OCI-LY1 (cell line): Measurements from ENCODE around the gene DOK5.

Experiments
- H2AFZ ChIP-seq: fragments of 200-600 bp; sonication (generic), shearing (Covaris generic); 2 replicates; pipeline ENCODE4 v1.6.0; 2014; ENCODE audit warnings: antibody characterized with exemption, mild to moderate bottlenecking, low read length
- H3F3A ChIP-seq: fragments of 200-600 bp; sonication (generic), shearing (Covaris generic); 2 replicates; pipeline ENCODE4 v1.6.0; 2014; ENCODE audit warnings: mild to moderate bottlenecking, antibody characterized with exemption, low read length, moderate library complexity; ENCODE audit not compliant: insufficient read depth
- H3K27ac ChIP-seq: fragments of 200-600 bp; sonication (generic); 2 replicates; pipeline ENCODE4 v1.5.1; 2014; ENCODE audit warnings: low read length, mixed run types, mild to moderate bottlenecking, low read depth; ENCODE audit not compliant: poor library complexity, severe bottlenecking
- H3K27me3 ChIP-seq: fragments of 200-600 bp; sonication (generic); 2 replicates; pipeline ENCODE4 v1.6.0; 2014; ENCODE audit warnings: antibody characterized with exemption, mild to moderate bottlenecking, low read length, moderate library complexity; ENCODE audit not compliant: insufficient read depth
- H3K36me3 ChIP-seq: fragments of 200-600 bp; sonication (generic); 2 replicates; pipeline ENCODE4 v1.6.1; 2014; ENCODE audit warnings: mild to moderate bottlenecking, antibody characterized with exemption, low read length, moderate library complexity, mixed read lengths; ENCODE audit not compliant: insufficient read depth
- H3K4me1 ChIP-seq: fragments of 200-600 bp; sonication (generic); 2 replicates; pipeline ENCODE4 v1.5.1; 2014; ENCODE audit warnings: mild to moderate bottlenecking, low read length, moderate library complexity; ENCODE audit not compliant: insufficient read depth, severe bottlenecking
- H3K4me2 ChIP-seq: fragments of 200-600 bp; sonication (generic), shearing (Covaris generic); 2 replicates; pipeline ENCODE4 v1.6.1; 2014; ENCODE audit warnings: low read length
- H3K4me3 ChIP-seq: fragments of 200-600 bp; sonication (generic); 2 replicates; pipeline ENCODE4 v1.5.1; 2014; ENCODE audit warnings: low read length, low read depth, mild to moderate bottlenecking, mixed read lengths; ENCODE audit not compliant: poor library complexity, severe bottlenecking
- H3K79me2 ChIP-seq: fragments of 200-600 bp; shearing (Covaris generic); 2 replicates; pipeline ENCODE4 v1.6.1; 2016; ENCODE audit warnings: mixed run types, low read length, mixed read lengths; ENCODE audit not compliant: insufficient read depth
- H3K9ac ChIP-seq: fragments of 200-600 bp; sonication (generic), shearing (Covaris generic); 2 replicates; pipeline ENCODE4 v1.6.1; 2014; ENCODE audit warnings: mild to moderate bottlenecking, low read length, mixed read lengths
- H3K9me2 ChIP-seq: fragments of 200-600 bp; sonication (generic), shearing (Covaris generic); 2 replicates; pipeline ENCODE4 v1.6.1; 2014; ENCODE audit warnings: low read depth, mild to moderate bottlenecking, low read length, mixed read lengths
- H3K9me3 ChIP-seq: fragments of 200-600 bp; shearing (Covaris generic); 2 replicates; pipeline ENCODE4 v1.6.1; 2014; ENCODE audit warnings: low read length, mixed read lengths
- H4K20me1 ChIP-seq: fragments of 200-600 bp; sonication (generic), shearing (Covaris generic); 2 replicates; pipeline ENCODE4 v1.6.0; 2016; ENCODE audit warnings: mild to moderate bottlenecking, low read length; ENCODE audit not compliant: insufficient read depth
- EZH2 ChIP-seq: fragments of 200-600 bp; sonication (generic), shearing (Covaris generic); IDR thresholded peaks from 2 replicates; pipeline ENCODE4 v1.8.0; 2017; ENCODE audit warnings: borderline replicate concordance, mixed run types, mild to moderate bottlenecking, antibody characterized with exemption, low read length, moderate library complexity, mixed read lengths
- TF ChIP-seq, protein P1 (sequence below): fragments of 200-600 bp; sonication (generic), shearing (Covaris generic); IDR thresholded peaks from 2 replicates; pipeline ENCODE4 v1.5.1; 2017; ENCODE audit warnings: mild to moderate bottlenecking, antibody characterized with exemption, low read length, moderate library complexity, mixed read lengths

Gene DOK5

DNA sequence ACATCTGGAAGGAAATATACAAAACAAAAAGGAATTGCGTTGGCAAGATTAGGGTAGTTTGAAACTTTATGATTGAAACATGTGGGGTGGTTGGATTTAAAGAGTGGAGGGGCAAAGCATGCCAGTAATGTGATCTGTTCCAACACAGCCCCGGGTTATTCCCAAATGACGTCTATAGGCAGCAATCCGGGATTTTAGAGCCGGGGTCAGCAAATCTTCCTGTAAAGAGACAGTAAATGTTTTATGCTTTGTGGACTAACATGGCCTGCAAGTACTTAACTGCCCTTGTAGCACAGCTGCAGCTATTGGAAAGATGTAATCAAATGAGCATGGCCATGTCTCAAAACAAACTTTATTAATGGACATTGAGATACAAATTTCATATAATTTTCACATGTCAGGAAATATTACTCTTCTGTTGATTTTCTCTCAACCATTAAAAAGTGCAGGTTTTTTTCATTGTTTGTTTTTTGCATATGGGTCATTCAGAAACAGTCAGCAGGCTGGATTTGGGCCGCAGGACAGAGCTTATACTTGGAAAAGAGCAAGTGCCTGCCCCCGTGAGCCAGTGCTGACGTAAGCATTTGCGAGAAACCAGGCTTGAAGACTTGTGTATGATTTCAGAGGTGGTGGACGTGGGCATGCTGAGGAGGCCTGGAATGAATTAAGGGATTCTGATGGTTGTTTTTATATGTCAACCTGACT lies 136.5 kb downstream of the DOK5 start:
- H3K4me1 ChIP-seq, result peaks cover under 1% of the 10 kb centered on the region
- H3F3A ChIP-seq, result no peaks in the 10 kb centered on the region
- H3K79me2 ChIP-seq, result no peaks in the 10 kb centered on the region
- no peak for TF ChIP-seq EZH2
- TF ChIP-seq, protein P1, sequence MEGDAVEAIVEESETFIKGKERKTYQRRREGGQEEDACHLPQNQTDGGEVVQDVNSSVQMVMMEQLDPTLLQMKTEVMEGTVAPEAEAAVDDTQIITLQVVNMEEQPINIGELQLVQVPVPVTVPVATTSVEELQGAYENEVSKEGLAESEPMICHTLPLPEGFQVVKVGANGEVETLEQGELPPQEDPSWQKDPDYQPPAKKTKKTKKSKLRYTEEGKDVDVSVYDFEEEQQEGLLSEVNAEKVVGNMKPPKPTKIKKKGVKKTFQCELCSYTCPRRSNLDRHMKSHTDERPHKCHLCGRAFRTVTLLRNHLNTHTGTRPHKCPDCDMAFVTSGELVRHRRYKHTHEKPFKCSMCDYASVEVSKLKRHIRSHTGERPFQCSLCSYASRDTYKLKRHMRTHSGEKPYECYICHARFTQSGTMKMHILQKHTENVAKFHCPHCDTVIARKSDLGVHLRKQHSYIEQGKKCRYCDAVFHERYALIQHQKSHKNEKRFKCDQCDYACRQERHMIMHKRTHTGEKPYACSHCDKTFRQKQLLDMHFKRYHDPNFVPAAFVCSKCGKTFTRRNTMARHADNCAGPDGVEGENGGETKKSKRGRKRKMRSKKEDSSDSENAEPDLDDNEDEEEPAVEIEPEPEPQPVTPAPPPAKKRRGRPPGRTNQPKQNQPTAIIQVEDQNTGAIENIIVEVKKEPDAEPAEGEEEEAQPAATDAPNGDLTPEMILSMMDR, result no peak
- no peaks in the 10 kb centered on the region for H3K36me3 ChIP-seq
- H3K27ac ChIP-seq, result no peak overlapping the region
- H2AFZ ChIP-seq, result no peak overlapping the region
- H3K9me2 ChIP-seq, result no peaks in the 10 kb centered on the region
- H3K4me3 ChIP-seq, result no peak overlapping the region
- no peak overlapping the region for H3K9ac ChIP-seq
- no peaks in the 10 kb centered on the region for H4K20me1 ChIP-seq
- H3K9me3 ChIP-seq, result no peaks in the 10 kb centered on the region
- no peaks in the 10 kb centered on the region for H3K27me3 ChIP-seq
- no peak overlapping the region for H3K4me2 ChIP-seq

GRCh38 chr20:54618412-54618811 lies 143.0 kb downstream of the DOK5 start:
- no peaks in the 10 kb centered on the region for H3K36me3 ChIP-seq
- H3K9me3 ChIP-seq, result no peaks in the 10 kb centered on the region
- no peaks in the 10 kb centered on the region for H3K4me1 ChIP-seq
- H2AFZ ChIP-seq, result no peak overlapping the region
- H3K27ac ChIP-seq, result no peak overlapping the region
- no peak overlapping the region for H3K4me2 ChIP-seq
- H3K4me3 ChIP-seq, result no peak overlapping the region
- no peaks in the 10 kb centered on the region for H3F3A ChIP-seq
- no peaks in the 10 kb centered on the region for H4K20me1 ChIP-seq
- H3K9ac ChIP-seq, result no peak overlapping the region
- H3K9me2 ChIP-seq, result no peaks in the 10 kb centered on the region
- TF ChIP-seq, protein P1, result no peak
- H3K27me3 ChIP-seq, result no peaks in the 10 kb centered on the region
- H3K79me2 ChIP-seq, result no peaks in the 10 kb centered on the region

DNA sequence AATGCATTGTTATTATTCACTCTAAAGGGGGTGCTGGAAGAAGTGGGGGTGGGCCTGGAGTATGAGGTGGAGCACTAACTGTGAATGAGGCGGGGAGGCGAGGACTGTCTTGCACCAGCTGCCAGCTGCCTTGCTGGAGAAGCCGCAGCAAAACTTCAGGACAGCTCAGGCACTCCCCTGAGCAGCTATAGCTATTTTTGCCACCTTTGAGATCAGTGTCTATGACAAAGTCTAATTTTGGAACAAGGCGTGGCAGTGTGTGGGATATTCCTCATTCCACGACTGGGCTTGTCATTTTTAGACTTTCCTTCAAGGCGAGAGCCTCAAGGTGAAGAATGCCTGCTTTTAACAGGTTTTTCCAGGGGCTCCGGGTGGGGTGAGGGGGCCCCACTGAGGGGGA lies 143.8 kb downstream of the DOK5 start:
- Histone ChIP-seq H3K4me2 (no peak overlapping the region), H3K9me2 (no peaks in the 10 kb centered on the region), H3K27me3 (no peaks in the 10 kb centered on the region), H3K9me3 (no peaks in the 10 kb centered on the region), H3K27ac (no peak overlapping the region), H4K20me1 (no peaks in the 10 kb centered on the region), H3K4me1 (no peaks in the 10 kb centered on the region), H2AFZ (no peak overlapping the region), H3K9ac (no peak overlapping the region), H3F3A (no peaks in the 10 kb centered on the region), H3K4me3 (no peak overlapping the region), H3K79me2 (no peaks in the 10 kb centered on the region), H3K36me3 (no peaks in the 10 kb centered on the region)
- TF ChIP-seq EZH2, result no peak
- TF ChIP-seq, protein P1, result no peak
